OCI-LY1 (cell line): ENCODE results near the gene SEMA5A.

ENCODE experiments used
- EZH2 ChIP-seq: fragments of 200-600 bp; sonication (generic), shearing (Covaris generic); IDR thresholded peaks from 2 replicates; pipeline ENCODE4 v1.8.0; 2017; ENCODE audit warnings: borderline replicate concordance, mixed run types, mild to moderate bottlenecking, antibody characterized with exemption, low read length, moderate library complexity, mixed read lengths
- TF ChIP-seq, protein P1 (sequence below): fragments of 200-600 bp; sonication (generic), shearing (Covaris generic); IDR thresholded peaks from 2 replicates; pipeline ENCODE4 v1.5.1; 2017; ENCODE audit warnings: mild to moderate bottlenecking, antibody characterized with exemption, low read length, moderate library complexity, mixed read lengths

DNA sequence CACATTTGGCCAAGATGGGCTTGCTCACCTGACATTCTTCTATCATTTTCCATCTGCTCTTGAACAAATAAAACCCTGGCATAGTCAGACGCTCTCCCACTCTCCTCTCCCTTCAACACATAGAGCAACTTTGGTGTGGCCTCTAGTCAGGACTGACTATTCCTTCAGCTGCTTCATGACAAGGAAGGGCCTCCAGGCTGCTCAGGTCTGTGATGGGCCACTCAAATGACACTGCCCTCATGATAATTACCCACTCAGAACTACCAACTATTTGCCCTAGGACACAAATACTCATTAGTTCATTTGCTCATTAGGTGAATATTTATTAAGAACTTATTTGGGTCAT, 376.3 kb downstream of the SEMA5A start:
- TF ChIP-seq, protein P1, sequence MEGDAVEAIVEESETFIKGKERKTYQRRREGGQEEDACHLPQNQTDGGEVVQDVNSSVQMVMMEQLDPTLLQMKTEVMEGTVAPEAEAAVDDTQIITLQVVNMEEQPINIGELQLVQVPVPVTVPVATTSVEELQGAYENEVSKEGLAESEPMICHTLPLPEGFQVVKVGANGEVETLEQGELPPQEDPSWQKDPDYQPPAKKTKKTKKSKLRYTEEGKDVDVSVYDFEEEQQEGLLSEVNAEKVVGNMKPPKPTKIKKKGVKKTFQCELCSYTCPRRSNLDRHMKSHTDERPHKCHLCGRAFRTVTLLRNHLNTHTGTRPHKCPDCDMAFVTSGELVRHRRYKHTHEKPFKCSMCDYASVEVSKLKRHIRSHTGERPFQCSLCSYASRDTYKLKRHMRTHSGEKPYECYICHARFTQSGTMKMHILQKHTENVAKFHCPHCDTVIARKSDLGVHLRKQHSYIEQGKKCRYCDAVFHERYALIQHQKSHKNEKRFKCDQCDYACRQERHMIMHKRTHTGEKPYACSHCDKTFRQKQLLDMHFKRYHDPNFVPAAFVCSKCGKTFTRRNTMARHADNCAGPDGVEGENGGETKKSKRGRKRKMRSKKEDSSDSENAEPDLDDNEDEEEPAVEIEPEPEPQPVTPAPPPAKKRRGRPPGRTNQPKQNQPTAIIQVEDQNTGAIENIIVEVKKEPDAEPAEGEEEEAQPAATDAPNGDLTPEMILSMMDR = no peak
- no peak for TF ChIP-seq EZH2
